ENCODE measurements around the gene STX12.
"Not testable (repeated sequence)": the region's sequence is repeated elsewhere in the genome, so short reads cannot be mapped to it uniquely, and the experiment has no call there.

Gene STX12

DNA sequence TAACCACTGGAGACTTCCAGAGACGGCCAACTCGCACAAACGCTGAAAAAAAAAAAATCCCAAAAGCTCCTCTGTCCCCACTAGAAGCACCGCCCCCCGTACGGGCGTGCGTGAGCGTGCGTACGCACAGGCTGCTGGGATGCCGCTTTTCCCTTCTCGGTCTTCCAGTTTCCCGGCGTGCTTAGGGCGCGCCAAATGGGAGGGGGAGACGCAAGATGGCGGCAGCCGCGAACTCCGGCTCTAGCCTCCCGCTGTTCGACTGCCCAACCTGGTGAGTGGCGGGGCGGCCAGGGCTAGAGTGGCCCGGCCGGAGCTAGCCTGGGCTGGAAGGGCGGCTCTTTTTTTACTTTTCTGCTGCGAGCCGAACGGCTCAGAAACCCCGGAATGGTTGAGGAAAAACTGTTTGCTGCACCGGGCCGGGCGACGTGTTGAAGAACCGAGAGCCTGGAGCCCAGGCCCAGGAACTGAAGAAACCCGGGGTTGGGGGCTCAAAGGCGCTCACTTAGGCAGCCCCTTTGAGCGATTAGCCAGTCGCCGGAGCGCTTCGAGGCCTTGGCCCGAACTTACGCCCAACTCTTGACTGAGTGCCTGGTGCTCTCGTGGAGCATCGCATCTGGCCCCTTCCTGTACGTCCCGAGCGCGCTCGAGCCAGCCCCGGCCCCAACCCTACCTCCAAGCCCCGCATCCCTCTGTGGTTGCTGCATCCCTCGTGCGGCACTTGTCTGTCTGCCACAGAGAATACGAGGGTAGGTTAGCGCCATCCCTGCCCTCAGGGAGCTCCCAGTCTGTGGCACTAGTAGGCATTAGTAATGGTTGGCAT is 57.8 kb downstream of the STX12 start, which contains the start of gene PPP1R8:
TSS of gene PPP1R8 (plus strand) at position 162 of the 820 bp plus-strand sequence. CDS start at position 216, 54 bp downstream.
- peak; percentile 98 for DNase-seq (ENCODE audit: low read depth, low spot score)

- DNase-seq (ENCODE audit: low read depth, low spot score): peak; percentile 35
Observed at GRCh38 chr1:27831568-27832410, 58.8 kb downstream of the STX12 start.

GRCh38 chr1:27832762-27833161 is 59.7 kb downstream of the STX12 start:
- peak; percentile 68 for DNase-seq (ENCODE audit: low read depth, low spot score)

GRCh38 chr1:27833470-27833869 is 60.5 kb downstream of the STX12 start:
- no peak for DNase-seq (ENCODE audit: low read depth, low spot score)

DNA sequence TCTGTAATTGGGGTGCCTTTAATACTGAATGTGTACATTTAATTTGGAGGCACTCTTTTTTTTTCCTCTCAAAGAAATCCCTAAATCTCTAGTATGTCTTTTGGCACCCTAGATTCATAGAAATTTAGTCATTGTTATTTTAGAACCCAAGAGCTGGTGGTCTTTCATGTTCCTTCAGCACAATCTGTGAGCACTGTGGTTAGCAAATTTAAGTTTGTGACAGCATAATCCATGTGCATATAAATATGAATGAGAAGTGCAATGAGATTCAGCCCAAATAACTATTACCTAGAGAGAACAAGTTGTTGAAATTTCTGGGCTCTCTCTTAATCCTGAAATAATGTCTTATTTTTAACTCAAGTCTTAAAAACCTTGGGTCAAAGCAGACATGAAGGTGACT is 62.0 kb downstream of the STX12 start:
- no peak for DNase-seq (ENCODE audit: low read depth, low spot score)

GRCh38 chr1:27835501-27835900 is 62.5 kb downstream of the STX12 start:
- no peak for DNase-seq (ENCODE audit: low read depth, low spot score)

- DNase-seq (ENCODE audit: low read depth, low spot score): no peak
Observed at GRCh38 chr1:27849951-27850350, 76.9 kb downstream of the STX12 start.

GRCh38 chr1:27855085-27855484 is 82.1 kb downstream of the STX12 start:
- DNase-seq (ENCODE audit: low read depth, low spot score): no peak

GRCh38 chr1:27856561-27857343 is 83.7 kb downstream of the STX12 start:
- no peak for DNase-seq (ENCODE audit: low read depth, low spot score)

DNA sequence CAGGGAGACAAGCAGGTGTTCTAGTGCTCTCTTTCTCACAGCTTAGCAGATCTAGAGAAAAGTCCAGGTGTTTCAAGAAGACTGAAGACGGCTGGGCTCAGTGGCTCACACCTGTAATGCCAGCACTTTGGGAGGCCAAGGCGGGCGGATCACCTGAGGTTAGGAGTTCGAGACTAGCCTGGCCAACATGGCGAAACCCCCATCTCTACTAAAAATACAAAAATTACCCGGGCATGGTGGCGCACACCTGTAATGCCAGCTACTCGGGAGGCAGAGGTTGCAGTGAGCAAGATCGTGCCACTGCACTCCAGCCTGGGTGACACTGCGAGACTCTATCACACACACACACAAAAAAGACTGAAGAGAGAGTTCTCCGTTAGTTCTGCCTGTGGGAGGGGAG is 84.5 kb downstream of the STX12 start:
- not testable (repeated sequence) for DNase-seq (ENCODE audit: low read depth, low spot score)

GRCh38 chr1:27858072-27858948 is 85.3 kb downstream of the STX12 start:
- peak; percentile 91 for DNase-seq (ENCODE audit: low read depth, low spot score)

- DNase-seq (ENCODE audit: low read depth, low spot score): no peak
Observed at GRCh38 chr1:27858949-27859576, 86.0 kb downstream of the STX12 start.

- DNase-seq (ENCODE audit: low read depth, low spot score): no peak
Observed at GRCh38 chr1:27861436-27861835, 88.4 kb downstream of the STX12 start.

DNA sequence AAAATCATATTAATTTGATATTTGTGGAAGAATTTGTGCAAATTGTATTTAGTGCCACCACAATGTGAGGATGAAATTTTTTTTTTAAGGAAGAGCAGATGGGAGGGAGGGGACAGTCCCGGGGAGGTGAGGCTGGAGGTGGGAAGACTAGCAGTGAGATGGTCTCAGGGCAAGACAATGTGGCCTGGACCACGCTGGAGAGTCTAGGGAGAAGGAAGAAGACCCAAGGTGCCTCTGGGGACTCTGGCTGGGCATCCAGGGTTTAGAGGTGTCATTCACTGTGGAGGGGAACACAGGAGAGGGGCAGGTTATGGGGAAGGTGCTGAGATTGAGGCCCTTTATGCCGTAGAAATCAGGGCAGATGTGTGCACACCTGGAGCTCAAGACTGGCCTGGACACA is 89.0 kb downstream of the STX12 start:
- DNase-seq (ENCODE audit: low read depth, low spot score): no peak

GRCh38 chr1:27862671-27863537 is 89.9 kb downstream of the STX12 start:
- DNase-seq (ENCODE audit: low read depth, low spot score): peak; percentile 74

GRCh38 chr1:27863538-27863915 is 90.5 kb downstream of the STX12 start:
- DNase-seq (ENCODE audit: low read depth, low spot score): no peak

DNA sequence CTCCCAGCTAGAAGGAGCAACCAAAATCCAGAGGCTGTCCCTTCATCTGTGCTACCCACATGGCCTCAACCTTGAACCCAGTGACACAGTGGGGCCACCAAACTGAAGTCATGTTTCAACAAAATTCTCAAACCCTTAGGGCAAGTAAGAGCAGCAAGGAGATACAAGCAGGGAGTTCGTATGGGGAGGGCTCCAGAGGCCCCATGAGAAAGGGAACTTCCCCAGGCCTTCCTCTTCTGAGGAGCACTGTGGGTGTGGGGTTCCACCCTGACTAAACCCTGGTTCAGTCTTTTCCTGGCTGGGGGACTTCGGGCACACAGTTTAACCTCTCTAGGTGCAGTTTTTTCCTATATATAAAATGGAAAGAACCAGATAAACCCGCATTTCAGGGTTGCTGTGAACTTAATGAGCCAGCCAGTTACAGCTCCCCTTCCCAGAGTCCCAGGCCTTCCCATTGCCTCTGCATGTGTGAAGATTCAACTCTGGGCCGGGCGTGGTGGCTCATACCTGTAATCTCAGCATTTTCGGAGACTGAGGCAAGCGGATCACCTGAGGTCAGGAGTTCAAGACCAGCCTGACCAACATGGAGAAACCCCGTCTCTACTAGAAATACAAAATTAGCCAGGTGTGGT is 91.4 kb downstream of the STX12 start:
- DNase-seq (ENCODE audit: low read depth, low spot score): no peak

- no peak for DNase-seq (ENCODE audit: low read depth, low spot score)
Observed at GRCh38 chr1:27865821-27866220, 92.8 kb downstream of the STX12 start.

- no peak for DNase-seq (ENCODE audit: low read depth, low spot score)
Observed at GRCh38 chr1:27868556-27868931, 95.5 kb downstream of the STX12 start.

All from astrocyte of the hippocampus (primary cell).